ENCODE measurements around the gene MAFF.
"Not testable (repeated sequence)": the region's sequence is repeated elsewhere in the genome, so short reads cannot be mapped to it uniquely, and the experiment has no call there.

MAFF gene

DNA sequence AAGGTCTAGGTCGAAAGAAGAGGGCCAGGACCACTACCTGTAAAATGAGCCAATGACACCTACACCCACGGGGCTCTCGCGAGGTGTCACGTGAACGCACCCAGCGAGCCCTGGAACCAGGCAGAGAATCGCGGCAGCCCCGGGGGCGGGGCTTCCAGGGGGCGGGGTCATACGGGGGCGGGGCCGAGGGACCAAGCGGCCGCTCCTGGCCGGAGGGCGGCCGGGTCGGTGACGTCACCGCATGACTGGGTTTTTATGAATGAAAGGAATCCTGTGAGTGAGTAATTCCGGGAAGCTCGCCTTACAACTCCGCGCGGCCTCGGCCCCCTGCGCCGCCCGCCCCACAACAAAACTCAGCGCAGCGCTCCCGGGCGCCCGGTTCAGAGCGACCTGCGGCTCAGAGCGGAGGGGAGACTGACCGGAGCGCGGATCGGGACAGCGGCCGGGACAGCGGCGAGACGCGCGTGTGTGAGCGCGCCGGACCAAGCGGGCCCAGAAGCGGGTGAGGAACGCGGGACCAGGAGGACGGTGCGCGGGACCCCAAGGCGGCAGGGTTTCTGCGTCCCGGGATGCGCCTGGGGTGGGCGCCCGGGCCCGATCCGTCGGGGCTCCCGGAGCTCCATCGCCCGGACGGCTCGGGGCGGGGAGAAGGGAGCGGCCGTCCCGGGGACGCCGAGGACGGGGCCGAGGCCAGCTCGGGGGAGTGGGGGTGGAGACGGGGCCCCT lies at the start of gene MAFF:
TSS of gene MAFF (plus strand) at position 284 of the 726 bp plus-strand sequence. CDS start 11,860 bp downstream, outside the sequence.
- DNase-seq (ENCODE audit: low read depth): peak; percentile 95

DNA sequence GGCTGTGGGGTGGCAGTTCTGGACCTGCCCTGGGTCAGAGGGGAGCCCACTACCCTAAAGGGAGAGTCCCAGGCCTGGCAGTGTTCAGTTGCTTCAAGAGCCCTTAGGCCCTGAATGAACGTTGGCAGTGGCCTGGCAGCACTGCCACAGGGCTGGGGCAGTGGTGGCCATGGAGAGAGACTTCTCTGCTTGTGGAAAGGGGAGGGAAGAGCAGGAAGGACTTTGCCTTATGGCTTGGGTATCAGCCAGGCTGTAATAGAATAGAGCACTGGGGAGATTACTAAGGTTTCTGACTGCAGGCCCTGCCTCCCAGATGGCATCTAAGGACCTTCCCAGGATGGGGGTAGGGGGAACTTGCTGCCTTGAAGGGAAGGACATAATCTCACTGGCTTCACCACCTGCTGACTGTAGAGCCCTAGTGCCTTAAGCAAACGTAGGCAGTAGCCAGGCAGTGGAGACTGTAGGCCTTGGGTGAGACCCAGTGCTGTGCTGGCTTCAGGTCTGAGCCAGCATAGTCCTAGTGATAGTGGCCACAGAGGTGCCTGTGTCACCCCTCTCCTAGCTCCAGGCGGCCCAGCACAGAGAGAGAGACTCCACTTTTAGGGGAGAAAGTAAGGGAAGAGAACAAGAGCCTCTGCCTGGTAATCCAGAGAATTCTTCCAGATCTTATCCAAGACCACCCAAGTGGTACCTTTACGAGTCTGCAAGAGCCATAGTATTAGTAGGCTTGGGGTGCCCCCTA lies 47.8 kb upstream of the MAFF start:
- DNase-seq (ENCODE audit: low read depth): no peak

DNA sequence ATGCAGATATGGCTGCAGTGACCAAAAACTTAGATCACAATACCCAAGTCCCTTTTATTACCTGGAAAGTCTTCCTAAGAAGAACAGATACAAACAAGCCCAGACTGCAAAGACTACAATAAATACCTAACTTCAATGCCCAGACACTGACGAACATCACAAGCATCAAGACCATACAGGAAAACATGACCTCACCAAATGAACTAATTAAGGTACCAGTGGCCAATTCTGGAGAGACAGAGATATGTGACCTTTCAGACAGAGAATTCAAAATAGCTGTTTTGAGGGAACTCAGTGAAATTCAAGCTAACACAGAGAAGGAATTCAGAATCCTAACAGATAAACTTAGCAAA lies 47.3 kb upstream of the MAFF start:
- DNase-seq (ENCODE audit: low read depth): not testable (repeated sequence)

DNA sequence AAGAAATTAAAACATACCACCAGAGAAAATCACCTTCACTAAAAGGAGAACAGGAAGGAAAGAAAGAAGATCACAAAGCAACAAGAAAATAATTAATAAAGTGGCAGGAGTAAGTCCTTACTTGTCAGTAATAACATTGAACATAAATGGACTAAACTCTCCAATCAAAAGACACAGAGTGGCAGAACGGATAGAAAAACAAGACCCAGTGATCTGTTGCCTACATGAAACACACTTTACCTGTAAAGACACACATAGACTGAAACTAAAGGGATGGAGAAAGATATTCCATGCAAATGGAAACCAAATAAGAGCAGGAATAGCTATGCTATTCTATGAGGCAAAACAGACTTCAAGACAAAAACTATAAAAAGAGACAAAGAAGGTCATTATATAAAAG lies 46.1 kb upstream of the MAFF start:
- no peak for DNase-seq (ENCODE audit: low read depth)

DNA sequence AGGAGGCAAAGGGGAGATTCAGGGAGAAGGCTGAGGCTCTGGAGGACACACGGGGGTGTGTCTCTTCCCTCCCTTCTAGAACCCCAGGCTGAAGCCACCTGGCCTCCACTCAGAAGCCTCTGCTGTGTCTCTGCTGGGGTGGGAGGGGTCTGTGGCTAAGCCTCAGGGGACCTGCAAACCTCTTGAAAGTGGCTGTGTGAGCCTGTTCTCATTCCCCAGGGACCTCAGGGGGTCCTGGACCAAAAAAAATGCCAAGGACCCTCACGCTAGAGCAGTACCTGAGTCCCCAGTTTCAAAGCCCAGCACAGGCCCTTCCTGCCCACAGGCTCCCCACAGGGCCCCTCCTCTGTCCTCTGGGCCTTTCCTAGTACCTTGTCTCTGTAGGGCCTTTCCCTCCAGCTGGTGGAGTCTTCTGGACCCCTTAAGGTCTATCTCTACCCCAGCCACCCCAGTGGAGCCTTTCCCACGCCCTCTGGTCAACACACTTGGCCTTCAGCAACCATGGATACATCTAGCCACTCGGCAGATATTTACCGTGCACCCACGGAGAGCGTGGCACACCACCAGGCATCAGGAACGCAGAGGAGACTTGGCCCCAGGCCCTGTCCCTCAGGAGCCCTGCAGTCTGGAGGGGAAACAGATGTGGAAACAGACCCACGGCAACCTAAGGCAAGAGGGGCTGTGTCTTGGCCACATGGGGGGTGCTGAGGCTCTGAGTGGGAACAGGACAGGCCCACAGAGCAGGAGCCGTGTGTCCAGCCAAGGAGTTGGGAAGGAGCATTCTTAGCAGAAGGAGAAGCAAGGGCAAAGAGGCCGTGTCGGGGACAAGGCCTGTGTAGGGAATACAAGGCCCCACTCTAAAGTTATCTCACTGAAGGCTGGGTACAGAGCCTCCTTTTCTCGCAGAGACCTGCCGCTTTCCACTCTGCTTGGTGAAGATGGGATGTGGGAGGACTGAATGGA lies 38.6 kb upstream of the MAFF start:
- DNase-seq (ENCODE audit: low read depth): no peak

DNA sequence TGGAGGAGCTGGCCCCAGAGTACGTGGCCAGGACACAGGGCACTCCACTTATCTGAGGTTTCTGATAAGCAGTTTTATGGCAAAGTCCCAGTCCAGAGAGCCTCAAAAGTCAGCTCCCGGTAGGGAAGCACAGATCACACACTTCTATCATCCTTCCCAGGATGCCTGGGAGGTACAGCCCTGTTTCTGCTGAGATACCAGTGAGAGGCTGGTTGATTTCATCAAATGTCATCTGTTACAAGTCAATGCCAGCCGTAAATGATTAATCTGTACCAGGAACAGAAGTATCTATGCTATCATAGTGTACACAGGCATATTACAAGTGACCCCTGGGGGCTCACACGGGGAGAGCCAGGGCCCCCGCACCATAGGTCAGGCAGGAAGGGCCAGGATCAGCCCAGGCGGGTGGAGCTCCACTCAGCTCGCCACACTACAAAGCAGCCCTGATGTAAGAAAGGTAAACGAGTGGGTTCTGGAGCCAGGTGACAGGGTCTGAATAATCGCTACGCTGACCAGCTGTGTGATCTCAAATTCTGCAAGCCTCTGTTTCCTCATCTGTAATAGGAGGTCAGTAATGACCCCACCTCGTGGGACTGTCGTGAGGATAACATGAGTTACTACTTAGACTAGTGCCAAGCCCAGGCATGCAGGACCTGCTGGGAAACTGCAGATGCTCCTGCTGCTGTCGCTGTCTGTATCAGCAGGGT lies 37.8 kb upstream of the MAFF start:
- peak; percentile 25 for DNase-seq (ENCODE audit: low read depth)

DNA sequence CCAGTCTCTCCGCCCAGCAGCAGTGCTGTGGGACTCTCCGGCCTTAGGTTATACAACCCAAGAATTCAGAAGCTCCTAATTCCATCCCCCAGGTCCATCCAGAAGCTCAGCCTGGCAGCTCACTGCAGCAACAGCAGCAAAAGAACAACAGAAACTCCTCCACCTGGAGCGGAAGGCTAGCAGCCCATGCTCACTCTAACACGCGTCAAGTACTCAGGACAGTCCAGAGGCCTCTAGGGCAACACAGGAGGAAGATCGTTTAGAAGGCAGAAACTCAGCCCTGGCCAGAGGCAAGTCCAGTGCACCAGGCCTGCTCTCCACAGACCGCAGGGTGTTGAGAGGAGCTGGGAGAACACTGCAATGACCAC lies 37.3 kb upstream of the MAFF start:
- DNase-seq (ENCODE audit: low read depth): no peak

DNA sequence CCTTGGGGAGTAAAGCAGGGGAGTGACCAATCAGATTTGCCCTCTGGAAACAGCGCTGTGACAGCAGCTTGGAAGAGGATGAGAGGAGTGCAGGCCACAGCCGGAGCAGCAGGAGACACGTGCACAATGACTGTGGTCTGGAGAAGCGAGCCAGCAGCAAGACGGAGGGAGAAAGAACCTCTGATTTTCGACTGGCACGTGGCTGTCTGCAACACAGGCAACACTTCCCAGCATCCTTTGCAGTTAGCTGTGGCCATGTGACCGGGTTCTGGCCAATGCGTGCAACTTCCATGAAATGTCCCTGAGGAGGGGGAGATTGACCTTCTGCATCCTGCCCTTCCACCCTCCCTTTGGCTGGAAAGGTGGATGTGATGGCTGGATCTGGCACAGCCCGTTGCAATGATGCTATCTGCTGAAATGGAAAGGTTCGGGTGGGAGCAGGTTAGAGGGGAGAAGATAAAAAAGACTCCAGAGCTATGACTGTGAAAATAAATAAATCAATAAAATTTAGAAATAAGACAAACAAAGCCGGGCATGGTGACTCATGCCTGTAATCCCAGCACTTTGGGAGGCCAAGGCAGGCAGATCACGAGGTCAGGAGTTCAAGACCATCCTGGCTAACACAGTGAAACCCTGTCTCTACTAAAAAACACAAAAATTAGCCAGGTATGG lies 35.7 kb upstream of the MAFF start:
- no peak for DNase-seq (ENCODE audit: low read depth)

DNA sequence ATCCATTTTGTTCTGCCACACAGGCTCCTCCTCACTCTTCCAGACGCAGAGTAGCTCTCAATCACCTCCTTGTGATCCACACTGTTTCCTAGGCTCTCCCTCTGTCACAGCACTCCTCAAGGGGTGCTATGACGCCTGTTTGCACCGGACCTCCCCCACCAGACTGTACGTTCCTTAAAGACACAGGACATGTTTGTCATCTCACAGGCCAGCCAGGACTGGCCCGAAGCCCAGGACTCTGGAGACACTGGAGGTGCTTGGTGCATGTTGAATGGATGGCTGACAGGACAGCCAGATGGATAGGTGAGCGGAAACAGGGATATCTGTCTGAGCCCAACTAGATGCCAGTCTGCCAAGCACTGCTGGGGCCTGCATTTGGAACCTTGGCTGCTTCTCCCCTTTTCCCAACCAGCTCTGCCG lies 33.8 kb upstream of the MAFF start:
- no peak for DNase-seq (ENCODE audit: low read depth)

DNA sequence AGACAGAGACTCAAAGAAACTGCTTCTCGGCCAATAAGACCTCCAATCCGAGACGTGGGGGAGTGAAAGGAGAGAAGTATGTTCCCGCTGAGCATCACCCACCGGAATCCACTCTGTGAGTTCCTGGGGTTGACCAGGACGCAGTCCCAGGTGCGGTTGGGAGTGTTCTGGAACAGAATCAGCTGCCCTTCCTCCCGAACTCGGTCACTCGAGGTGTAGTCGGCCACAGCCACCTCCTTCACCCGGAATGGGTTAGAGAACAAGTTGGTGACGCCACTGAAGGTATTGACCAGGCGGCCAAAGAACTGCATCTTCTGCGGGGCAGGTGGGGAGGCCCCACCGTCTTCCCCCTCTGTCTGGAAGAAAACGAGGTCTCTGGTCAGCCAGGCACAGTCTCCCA lies 32.7 kb upstream of the MAFF start:
- no peak for DNase-seq (ENCODE audit: low read depth)

DNA sequence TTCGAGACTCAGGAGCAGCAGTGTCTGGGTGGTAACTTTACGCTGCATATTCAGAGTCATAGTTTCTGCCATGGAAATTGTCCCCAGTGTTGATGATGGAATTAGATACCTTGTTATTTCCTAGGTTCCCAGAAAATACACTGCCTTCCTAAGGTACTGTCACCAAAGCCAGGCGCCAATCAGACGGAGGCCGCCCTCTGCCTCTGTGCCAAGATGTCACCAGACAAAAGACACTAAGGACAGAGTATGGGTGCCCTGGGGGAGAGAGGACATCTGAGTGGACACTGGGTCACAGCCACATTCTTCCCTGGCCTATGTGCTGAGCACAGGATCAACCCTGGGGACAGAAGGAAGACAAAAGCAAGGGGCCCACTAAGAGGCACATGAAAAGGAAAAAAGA lies 31.3 kb upstream of the MAFF start:
- DNase-seq (ENCODE audit: low read depth): no peak

DNA sequence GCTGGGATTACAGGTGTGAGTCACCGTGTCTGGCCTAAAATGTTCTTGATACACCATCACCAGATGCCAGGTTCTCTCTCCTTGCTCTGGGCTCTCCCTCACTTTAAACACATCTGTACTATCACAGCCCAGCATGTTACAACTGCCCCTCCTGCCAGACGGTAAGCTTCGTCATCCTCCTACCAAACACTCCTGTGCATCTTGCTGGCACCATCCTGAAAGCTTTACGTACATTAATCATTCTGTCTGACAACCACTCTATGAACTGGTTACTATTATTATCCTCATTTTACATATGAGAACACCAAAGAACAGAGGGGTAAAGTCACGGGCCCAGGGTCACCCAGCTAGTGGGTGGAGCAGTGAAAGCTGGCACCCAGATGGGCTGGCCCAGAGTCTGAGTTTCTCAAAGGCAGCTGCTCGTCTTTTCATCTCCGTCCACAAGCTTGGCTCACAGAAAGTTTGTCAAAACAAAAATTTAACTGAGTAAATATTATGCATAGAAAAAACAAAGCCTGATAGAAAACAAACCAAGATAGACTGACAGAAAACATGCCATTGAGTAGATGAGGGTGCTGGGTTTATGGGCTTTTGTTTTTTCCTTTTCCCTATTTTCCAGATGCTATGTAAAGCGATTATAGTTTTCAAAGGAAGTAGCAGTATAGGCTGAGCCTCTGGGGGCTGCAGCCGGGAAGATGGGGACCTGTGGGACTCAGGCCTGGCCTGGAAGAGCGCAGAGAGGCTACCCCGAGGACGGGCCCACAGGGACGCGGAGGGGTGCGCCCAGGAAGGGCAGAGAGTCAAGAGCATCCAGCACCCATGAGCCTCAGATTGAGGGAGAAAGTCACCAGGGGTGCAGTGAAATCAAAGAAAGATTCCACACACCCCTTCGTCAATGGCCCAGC lies 29.6 kb upstream of the MAFF start:
- peak; percentile 68 for DNase-seq (ENCODE audit: low read depth)

DNA sequence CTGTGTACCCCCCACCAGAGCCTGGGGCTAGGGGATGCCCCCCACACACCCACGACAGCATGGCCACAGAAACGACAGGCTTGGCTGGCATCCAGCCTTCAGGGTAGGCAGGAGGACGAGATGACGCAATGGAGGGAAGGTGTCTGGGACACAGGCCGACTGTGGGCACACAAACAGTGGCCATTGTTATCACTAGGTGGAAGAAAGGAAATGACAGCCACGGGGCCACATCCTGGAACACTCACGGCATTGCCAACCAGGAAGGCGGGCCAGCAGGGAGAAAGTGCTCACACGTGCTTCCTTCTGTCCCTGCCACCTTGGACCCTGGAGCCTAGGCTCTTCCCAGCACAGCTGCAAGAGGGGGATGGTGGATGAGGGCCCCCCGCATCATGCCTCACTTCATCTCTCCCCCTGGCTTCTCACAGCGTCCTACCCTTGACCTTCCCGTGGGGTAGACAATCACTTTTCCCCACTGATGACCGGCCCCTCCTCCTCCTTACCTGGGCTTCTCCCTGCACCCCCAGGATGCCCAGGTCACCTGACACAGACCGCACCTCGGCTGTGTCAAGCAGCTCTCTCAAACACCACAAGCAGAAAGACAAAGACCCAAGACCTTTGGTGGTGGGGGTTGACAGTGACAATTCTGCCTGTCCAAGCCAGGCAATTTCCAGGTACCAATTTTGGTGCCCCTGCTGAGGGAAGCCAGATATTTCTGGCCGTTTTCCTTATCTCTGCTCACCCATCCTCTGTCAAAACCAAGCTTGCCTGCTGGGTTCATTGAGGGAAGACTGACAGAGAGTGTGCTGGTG lies 28.8 kb upstream of the MAFF start:
- no peak for DNase-seq (ENCODE audit: low read depth)

DNA sequence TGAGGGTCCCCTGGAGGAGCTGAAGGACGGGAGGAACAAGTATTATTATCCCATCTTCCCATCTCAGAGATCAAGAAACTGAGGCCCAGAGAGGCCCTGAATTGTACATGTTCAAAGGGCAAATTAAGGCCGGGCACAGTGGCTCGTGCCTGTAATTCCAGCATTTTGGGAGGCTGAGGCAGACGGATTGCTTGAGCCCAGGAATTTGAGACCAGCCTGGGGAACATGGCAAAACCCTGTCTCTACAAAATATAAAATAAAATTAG lies 28.2 kb upstream of the MAFF start:
- no peak for DNase-seq (ENCODE audit: low read depth)

DNA sequence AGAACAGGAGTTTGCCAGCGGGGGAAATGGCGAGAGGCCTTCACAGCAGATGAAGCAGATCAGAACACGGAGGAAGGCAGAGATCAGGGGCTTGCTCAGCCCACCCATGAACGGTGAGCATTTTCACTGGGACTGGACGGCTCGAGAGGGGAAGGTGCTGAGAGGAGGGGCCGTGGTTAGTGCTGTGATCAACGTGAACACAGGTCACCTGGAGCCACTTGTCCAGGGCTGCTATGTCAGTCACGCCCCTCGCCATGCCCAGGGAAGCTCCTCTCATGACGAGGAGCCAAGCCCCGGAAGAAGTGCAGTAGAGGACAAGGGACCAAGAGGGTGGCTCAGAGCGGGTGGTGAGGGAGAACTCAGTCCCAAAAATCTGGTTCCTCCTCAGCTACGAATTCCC lies 27.2 kb upstream of the MAFF start:
- no peak for DNase-seq (ENCODE audit: low read depth)

DNA sequence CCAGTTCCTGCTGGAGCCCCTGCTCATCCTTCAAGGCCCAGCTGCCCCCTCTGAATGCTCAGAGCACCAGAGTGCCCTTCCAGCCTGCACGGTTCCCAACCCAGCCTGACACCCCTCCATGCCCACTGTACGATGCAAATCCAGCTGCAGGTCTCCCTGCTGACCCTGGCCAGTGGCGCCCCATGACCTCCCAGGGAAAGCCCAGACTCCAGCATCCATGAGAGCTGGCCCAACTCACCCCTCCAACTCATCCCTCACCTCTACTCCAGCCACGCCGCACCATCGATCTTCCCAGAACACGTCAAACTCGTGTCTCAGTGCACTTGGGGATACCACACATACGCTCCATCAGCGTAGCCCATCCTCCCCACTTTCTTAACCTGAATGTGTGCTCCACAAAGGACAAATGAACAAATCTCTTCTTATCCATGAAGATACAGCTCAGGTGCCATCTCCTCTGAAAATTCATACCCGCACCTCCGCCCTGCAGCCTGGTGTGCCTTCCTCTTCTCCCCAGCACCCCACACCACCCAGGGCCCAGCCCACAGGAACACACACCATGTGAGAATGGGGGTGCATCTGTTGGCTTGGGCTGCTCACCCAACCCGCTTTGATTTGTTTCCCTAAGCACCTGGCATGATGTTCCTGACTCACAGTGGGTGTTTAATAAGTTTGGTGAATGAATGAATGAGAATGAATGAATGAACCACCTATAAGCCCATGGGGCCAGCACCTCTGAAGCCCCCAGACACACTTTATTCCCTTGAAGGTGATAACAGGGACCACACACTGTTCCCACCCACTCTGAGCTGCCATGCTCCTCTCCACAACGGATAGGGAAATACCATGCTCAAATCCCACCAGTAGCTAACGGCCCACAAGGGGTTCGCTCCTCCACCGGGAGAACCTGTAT lies 26.3 kb upstream of the MAFF start:
- no peak for DNase-seq (ENCODE audit: low read depth)

DNA sequence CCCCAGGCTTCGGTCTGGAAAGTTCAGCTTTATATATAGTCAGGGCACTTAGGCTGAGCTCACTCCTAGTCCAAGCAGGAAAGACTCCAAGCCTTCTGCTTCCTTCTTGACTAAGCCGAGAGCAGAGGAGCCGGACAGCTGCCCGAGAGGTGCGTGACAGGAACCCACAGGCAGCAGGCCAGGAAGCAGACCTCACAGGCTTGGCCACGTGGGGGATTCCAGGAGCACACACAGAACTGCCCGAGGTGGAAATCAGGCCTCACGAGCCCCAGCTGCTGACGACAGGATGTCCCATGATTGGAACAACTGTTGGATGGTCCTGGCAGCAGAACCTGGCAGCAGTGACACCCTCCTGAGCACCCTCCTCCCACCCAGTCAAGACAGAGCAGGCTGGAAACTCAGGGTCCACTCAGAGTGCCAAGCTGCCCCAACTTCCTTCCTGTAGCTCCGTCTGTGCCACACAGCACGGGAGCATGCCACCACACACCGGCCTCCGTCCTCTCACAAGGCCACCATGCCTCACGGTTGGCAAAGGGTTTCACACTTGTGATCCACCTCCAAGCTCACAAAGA lies 25.5 kb upstream of the MAFF start:
- DNase-seq (ENCODE audit: low read depth): peak; percentile 84

DNA sequence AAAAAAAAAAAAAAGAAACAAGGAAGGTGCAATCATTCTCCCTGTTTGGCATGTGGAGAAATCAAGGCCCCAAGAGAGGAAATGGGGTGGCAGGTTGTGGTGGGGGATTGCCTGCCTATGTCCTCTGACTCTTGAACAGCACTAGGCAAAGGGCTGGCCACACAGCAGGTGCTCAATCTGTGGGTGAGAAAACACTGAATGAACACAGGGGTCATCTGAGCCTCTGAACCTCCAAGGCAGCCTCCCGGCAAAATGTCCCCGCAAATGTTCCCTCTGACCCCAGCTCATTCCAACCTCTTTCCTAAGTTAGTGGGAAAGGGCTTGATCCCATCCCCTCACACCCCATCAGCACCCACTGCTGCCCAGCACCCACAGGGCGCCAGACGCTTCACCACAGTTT lies 24.8 kb upstream of the MAFF start:
- DNase-seq (ENCODE audit: low read depth): no peak

All from amniotic epithelial cell (primary cell).